ENCODE results near the gene NR3C1.

- no peak for TF ChIP-seq CTCF (IDR thresholded peaks at IDR 0.05)
- no peak for TF ChIP-seq POLR2A (IDR thresholded peaks at IDR 0.05)
These were observed 67.0 kb downstream of the NR3C1 start for GRCh38 chr5:143336485-143336884.

All from right lobe of liver (tissue), 4 donors.